ENCODE measurements around the gene PAX1.

PAX1 gene

GRCh38 chr20:21705575-21706260, at the start of gene PAX1:
Gene PAX1, plus strand, starts transcription at chr20:21705664. Its CDS starts 49 bp downstream, at chr20:21705713.
- DNase-seq, result no peak

GRCh38 chr20:21656308-21657067, 49.0 kb upstream of the PAX1 start:
- DNase-seq, result no peak

- no peak for DNase-seq
These were observed 43.9 kb upstream of the PAX1 start for GRCh38 chr20:21661488-21662055.

- DNase-seq, result no peak
These were observed 42.0 kb upstream of the PAX1 start for GRCh38 chr20:21663465-21663864.

GRCh38 chr20:21665687-21666446, 39.6 kb upstream of the PAX1 start:
- no peak for DNase-seq

GRCh38 chr20:21670126-21670525, 35.3 kb upstream of the PAX1 start:
- no peak for DNase-seq

- DNase-seq, result no peak
These were observed 34.5 kb upstream of the PAX1 start for GRCh38 chr20:21670981-21671380.

GRCh38 chr20:21677261-21677660, 28.2 kb upstream of the PAX1 start:
- no peak for DNase-seq

GRCh38 chr20:21677781-21678180, 27.7 kb upstream of the PAX1 start:
- no peak for DNase-seq

- no peak for DNase-seq
These were observed 24.1 kb upstream of the PAX1 start for GRCh38 chr20:21681234-21681921.

- no peak for DNase-seq
These were observed 23.5 kb upstream of the PAX1 start for GRCh38 chr20:21681922-21682318.

GRCh38 chr20:21682521-21682954, 22.9 kb upstream of the PAX1 start:
- DNase-seq, result no peak

GRCh38 chr20:21684671-21685070, 20.8 kb upstream of the PAX1 start:
- DNase-seq, result no peak

GRCh38 chr20:21685981-21686380, 19.5 kb upstream of the PAX1 start:
- no peak for DNase-seq

- no peak for DNase-seq
These were observed 12.1 kb upstream of the PAX1 start for GRCh38 chr20:21693322-21693721.

- DNase-seq, result no peak
These were observed 6.8 kb upstream of the PAX1 start for GRCh38 chr20:21698494-21699215.

GRCh38 chr20:21699216-21699508, 6.3 kb upstream of the PAX1 start:
- no peak for DNase-seq

- no peak for DNase-seq
These were observed 4.1 kb upstream of the PAX1 start for GRCh38 chr20:21701171-21701876.

GRCh38 chr20:21702016-21702415, 3.4 kb upstream of the PAX1 start:
- no peak for DNase-seq

- DNase-seq, result no peak
These were observed 2.7 kb upstream of the PAX1 start for GRCh38 chr20:21702553-21703470.
